SH-SY5Y (cell line): ENCODE data around the gene MBOAT7.

Experiments used
- GATA2 ChIP-seq: IDR thresholded peaks from 2 replicates; pipeline ENCODE4 v1.6.1; 2011; ENCODE audit warnings: mild to moderate bottlenecking, low read depth, low read length
- GATA3 ChIP-seq: IDR thresholded peaks from 2 replicates; pipeline ENCODE4 v1.6.1; 2011; ENCODE audit warnings: low read depth, mild to moderate bottlenecking, low read length, moderate library complexity

- no peak for TF ChIP-seq GATA2
- TF ChIP-seq GATA3, result no peak
Observed at GRCh38 chr19:54152878-54153524, 36.4 kb downstream of the MBOAT7 start.
